CD4-positive, alpha-beta T cell treated with Interleukin-21 for 1 hour (primary cell): Measurements from ENCODE around the gene ITGAD.
A peak's percentile ranks its signal among the peaks of the same experiment; 100 is the strongest.
"Not testable (repeated sequence)": the region's sequence is repeated elsewhere in the genome, so short reads cannot be mapped to it uniquely, and the experiment has no call there.

ENCODE experiments used
- DNase-seq: peaks from one replicate; pipeline ENCODE4 v3.0.0-alpha.2; 2020

The ITGAD gene

GRCh38 chr16:31435341-31436220 is 42.4 kb downstream of the ITGAD start:
- DNase-seq: no peak

DNA sequence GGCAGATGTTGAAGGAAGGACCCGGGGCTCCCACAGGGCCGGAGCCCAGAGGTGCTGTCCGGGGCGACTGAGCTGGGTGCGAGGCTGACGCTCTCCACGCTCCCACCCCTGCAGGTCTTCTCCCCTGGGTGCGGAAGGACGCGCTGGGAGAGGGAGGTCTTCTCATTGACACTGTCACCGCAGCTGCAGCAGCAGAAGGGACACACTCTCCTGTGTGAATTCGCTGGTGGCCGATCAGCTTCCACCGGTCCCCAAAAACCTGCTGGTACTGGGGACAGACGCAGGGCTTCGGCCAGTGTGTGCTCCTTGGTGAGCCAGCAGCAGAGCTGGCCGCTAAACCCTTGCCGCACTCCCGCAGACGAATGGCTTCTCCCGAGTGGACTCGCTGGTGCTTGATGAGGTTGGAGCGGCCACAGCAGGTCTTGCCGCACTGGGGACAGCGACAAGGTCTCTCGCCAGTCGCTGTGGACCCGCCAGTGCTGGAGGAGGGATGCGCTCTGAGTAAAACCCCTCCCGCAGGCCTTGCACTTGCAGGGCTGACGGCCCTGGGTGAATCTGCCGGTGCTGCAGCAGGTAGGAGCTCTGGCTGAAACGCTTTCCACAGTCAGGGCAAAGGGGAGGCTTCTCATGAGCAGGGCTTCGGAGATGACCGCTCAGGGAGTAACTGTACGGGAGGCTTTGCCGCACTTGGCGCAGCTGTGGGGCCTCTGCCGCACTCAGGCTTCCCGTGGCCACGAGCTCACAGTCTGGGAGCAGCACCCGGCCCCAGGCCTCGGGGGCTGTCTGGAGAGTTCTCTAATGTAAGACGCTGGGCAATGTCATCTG is 43.3 kb downstream of the ITGAD start:
- no peak for DNase-seq

DNA sequence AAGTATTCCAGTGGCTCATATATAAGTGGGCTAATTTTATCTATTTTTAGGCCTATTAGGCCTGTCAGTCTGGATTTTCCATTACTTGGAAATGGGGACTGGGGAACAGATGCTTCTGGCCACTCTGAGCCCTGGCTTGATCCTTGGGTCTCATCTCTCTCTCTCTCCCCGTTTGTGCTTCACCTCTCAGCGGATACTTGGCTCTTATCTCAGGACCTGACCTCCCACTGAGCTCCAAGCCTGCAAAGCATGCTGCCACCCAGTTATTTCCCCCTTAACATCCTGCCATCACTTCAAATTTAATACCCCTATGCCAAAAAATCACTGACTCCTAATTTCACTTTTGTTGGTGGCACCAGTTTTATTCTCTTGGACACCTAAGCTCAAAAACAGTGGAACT is 45.3 kb downstream of the ITGAD start:
- DNase-seq: no peak

DNA sequence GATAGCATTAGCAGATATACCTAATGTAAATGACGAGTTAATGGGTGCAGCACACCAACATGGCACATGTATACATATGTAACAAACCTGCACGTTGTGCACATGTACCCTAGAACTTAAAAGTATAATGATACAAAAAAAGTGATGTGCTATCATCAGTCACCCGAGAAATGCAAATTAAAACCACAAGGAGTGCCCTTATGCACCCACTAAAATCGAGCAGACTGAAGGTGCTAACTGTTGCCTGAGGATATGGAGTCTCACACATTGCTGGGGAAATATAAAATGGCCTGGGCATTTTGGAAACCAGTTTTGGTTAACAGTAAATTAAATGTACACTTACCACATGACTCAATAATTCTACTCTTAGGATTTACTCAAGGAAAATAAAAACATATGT is 45.9 kb downstream of the ITGAD start:
- DNase-seq: not testable (repeated sequence)

GRCh38 chr16:31439519-31439918 is 46.4 kb downstream of the ITGAD start:
- DNase-seq: no peak

- DNase-seq: no peak
These were observed 47.5 kb downstream of the ITGAD start for GRCh38 chr16:31440516-31441184.

- no peak for DNase-seq
These were observed 48.8 kb downstream of the ITGAD start for GRCh38 chr16:31441956-31442355.

DNA sequence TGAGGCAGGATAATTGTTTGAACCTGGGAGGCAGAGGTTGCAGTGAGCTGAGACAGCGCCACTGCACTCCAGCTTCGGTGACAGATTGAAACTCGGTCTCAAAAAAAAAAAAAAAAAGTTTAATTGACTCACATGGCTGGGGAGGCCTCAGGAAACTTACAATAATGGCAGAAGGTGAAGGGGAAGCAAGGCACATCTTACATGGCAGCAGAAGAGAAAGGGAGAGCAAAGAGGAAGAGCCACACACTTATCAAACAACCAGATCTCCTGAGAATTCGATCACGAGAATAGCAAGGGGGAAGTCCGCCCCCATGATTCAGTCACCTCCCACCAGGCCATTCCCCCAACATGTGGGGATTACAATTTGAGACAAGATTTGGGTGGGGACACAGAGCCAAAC is 52.8 kb downstream of the ITGAD start:
- DNase-seq: not testable (repeated sequence)

- no peak for DNase-seq
These were observed 58.1 kb downstream of the ITGAD start for GRCh38 chr16:31451201-31451600.

DNA sequence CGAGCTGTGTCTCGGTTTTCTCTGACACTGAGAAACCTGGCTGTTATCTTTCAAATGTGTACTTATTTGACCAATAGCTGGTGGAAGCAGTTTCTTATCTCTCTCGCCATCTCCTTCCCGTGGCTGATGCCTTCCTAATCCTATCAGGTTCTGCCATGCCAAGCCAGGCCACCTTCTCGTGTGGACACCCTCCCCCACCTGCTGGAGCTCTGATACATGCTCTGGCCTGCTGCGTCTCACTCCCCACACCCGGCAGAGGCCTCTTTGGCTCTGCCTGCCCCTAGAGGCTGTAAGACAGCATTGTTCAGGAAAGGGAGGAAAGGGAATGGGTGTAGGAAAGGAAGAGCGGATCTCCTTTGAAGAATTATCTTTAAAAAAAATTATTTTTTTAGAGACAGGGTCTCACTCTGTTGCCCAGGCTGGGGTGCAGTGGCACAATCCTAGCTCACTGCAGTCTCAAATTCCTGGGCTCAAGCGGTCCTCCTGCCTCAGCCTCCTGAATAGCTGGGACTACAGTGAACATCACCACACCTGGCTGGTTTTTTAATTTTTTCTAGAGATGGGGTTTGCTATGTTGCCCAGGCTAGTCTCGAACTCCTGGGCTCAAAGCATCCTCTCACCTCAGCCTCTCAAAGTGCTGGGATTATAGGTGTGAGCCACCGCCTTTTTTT is 58.7 kb downstream of the ITGAD start:
- no peak for DNase-seq

- no peak for DNase-seq
These were observed 59.5 kb downstream of the ITGAD start for GRCh38 chr16:31452631-31453106.

GRCh38 chr16:31453255-31454204 is 60.4 kb downstream of the ITGAD start:
- DNase-seq: no peak

- peak; percentile 33 for DNase-seq
These were observed 62.6 kb downstream of the ITGAD start for GRCh38 chr16:31455601-31456314.

GRCh38 chr16:31456988-31457360 is 63.8 kb downstream of the ITGAD start:
- DNase-seq: no peak

- DNase-seq: peak; percentile 68
These were observed 65.1 kb downstream of the ITGAD start for GRCh38 chr16:31458073-31458843.

DNA sequence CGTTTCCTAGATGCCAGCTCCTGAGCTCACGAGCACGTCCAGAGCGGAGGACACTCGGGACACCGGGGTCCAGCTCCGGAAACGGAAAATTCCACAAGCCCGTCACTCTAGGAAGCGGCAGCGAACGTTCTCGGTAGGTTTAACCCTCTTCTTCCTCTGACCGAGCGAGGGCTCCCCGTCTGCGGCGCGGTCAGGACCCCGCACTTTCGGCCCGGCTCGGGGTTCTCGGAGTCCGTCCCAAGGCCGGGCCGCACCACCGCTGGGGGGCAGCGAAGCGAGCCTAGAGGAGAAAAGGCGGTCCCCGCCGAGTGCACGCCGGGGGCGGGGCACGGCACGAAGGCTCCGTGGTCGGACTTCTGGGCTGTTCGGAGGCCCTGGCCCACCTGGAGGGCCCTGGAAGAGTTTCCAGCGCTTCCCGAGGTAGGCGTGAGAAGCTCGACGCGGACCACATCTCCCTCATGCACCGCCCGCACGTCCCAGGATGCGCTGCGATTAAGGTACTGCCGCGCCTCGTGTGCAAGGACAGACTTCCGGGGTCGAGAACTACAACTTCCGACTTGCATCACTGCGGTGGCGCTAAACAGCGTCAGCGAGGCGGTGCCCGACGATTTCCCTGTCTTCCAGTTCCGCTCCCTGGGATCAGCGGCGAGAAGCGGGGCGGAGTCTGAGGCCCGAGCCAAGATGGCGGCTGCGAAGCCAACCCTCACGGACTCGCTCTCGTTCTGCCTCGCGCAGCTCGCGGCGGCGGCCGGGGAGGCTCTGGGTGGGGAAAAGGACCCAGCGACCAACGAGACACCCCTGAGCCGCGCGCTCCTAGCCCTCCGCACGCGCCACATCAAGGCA is 65.9 kb downstream of the ITGAD start, which contains the start of gene ARMC5:
Gene ARMC5 (plus strand): TSS at position 658 of the 843 bp plus-strand sequence. CDS start 24 bp downstream, at position 682.
- peak; percentile 98 for DNase-seq

DNA sequence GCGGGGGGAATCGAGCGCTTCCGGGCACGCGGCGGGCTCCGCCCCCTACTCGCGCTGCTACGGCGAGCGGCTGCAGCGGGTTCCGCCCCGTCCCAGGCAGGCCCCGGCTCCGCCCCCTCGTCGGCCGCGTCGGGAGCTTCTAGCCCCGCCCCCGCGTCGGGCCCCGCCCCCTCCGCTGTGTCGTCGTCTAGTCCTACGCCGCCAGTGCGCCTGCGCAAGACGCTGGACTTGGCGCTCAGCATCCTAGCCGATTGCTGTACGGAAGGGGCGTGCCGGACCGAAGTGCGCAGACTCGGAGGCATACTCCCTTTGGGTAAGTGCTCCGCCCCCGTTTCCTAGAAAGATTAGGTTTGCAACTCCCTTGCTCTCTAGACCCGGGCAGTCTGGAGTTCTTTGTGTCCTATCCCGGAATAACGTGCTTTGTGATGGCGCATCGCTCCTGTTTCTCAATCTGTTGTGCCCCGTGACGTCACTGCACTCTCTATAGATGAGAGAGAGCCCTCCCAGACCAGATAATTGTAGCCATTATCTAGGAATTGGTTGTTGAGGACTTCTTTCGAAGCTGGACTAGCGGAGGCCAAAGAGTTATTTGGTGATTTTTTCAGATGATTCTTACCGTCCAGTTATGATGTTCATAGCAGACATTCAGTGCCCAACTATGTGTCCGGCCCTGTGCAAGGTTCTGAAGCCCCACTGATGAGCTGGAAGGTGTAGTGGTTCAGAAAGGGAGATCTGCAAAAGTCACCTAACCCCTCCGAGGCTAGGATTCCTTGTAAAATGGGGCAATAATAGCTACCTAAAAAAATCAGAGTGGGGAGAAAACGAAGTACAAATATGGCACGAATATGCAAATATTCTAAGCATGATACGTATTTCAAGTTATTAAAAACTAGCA is 66.8 kb downstream of the ITGAD start:
- DNase-seq: peak; percentile 99

GRCh38 chr16:31460582-31461002 is 67.5 kb downstream of the ITGAD start:
- peak; percentile 64 for DNase-seq
